Suppressor macrophage treated with lipopolysaccharide for 4 hours (primary cell): ENCODE data around the gene TAGLN2.
"Not testable (repeated sequence)": the region's sequence is repeated elsewhere in the genome, so short reads cannot be mapped to it uniquely, and the experiment has no call there.

Source experiments
- DNase-seq: peaks from one replicate; pipeline ENCODE4 v3.0.0-alpha.2; 2020

TAGLN2 gene

GRCh38 chr1:159920202-159920601, 5.1 kb downstream of the TAGLN2 start:
- DNase-seq: no peak

GRCh38 chr1:159919236-159919865, 6.0 kb downstream of the TAGLN2 start:
- no peak for DNase-seq

GRCh38 chr1:159918352-159919200, 6.7 kb downstream of the TAGLN2 start:
- DNase-seq: no peak

DNA sequence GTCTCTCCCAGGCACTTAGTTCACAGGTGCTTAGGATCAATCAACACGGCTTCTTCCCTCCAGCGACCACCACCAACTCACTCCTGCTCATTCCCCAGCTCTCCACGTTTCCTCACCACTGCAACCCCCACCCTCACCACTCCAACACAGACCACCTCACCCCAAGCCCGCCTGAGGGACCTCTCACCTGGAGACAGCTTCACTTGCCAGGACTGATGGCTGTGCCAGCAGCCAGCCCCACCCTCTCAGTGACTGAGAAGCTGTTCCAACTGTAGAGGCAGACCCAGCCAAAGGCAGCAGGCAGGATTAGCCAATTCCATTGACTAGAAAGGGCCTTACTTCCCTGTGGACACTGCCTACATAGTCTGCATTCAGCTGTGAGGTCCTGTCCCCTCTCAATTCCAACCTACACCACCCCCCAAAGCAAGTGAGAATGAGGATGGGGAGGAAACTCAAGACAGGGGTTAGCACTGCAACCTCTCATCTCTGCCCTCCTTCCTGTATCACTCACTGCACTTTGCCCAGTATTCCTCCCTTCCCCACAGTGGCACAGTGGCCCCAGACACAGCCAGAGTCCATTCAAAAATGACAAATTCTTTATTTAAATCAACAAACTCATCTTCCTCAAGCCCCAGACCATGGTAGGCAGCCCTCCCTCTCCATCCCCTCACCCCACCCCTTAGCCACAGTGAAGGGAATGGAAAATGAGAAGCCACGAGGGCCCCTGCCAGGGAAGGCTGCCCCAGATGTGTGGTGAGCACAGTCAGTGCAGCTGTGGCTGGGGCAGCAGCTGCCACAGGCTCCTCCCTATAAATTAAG, 7.6 kb downstream of the TAGLN2 start:
- no peak for DNase-seq

DNA sequence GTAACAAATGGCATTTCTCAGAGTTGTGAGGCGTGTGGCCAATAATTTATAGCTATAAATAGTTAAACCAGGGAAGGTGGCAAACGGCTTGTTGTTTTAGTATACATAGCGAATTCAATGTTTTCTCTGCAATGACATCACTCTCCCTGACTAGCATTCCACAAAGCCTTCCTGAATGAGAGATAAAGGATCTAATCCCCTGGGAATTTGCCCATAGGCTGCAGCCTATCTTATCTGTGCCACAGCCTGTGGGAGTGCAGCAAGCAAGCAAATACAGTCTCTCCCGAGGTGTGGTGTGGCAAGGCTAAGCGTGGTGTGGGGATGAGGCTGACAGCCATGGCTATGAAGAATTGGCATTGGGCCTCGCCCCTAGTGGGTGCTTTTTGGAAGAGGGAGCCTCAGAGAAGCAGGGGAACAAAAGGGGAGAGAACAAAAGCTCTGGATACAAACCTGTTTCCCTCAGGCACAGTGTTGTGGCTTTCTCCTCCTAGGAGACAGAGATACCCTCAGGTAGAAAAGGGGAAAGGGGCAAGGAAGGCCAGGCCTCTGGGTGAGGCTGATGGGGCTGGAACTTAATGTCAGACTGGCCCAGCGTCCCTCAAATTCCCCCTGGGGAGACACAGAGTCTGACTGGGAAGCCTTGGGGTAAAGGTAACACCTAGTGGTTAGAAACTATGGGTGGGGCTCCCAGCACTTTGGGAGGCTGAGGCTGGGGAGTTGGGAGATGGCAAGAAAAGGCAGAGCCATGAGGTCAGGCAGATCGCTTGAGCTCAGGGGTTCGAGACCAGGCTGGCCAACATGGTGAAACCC, 8.9 kb downstream of the TAGLN2 start:
- DNase-seq: no peak

GRCh38 chr1:159915571-159916241, 9.6 kb downstream of the TAGLN2 start:
- no peak for DNase-seq

DNA sequence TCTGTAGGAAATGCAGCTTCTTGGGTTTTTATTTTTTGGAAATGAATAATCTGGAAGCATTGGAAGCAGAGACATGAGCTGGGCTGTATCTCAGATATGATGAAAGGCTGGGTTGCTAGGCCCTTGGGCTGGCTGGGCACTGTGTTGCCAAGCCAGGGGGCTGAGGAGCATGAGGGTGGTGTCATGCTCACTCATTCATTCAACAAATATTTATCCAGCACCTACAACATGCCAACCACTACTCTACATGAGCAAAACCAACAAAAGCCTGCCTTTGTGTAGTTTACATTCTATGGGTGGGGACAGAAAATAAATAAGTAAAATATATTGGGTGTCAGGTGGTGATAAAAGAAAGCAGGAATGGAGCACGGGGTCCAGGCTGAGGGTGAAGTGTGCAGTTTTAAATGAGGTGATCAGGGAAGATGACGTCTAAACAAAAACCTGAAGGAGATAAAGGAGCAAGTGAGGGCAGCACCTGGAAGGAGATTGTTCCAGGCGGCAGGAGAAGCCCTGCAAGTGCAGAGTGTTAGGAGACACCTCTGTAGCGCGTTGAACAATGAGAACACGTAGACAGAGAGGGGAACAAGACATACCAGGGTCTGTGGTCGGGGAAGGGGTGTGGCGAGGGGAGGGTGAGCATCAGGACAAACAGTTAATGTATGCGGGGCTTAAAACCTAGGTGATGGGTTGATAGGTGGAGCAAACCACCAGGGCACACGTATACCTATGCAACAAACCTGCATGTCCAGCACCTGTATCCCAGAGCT, 10.9 kb downstream of the TAGLN2 start:
- DNase-seq: no peak

DNA sequence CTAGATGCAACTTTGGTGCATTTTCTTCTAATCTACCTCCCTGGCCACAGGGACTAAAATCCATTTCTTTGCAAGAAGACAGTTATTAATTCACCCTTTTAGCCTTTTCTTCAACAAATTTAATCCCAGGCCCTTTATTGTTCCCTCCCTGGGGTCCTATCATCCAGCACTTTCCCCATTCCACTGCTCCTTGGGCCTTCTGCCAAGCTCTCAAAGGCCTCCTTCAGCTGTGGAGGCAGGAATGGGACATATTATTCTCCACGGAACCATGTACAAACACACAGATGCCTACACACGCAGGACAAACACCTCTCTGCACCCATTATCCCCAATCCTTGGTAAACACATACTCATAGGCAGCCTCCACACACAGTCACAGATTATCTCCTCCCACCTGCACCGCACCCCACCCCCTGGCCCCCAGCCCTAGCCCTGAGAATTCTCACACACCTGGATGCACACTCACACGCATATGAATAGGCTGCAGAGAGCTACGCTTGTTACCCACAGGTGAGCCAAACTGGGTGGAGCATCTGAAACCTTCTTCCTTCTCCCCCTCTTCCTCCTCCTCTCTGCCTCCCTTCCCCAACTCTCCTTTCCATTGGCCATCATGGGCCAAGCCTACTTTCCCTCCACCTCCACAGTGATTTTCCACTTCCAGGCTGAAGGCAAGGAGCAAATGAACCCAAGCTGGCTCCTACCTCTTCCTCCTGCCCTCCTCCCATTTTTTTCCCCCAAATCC, 11.7 kb downstream of the TAGLN2 start:
- no peak for DNase-seq

GRCh38 chr1:159911326-159912070, 13.8 kb downstream of the TAGLN2 start:
- no peak for DNase-seq

GRCh38 chr1:159908031-159908940, 17.0 kb downstream of the TAGLN2 start:
- no peak for DNase-seq

DNA sequence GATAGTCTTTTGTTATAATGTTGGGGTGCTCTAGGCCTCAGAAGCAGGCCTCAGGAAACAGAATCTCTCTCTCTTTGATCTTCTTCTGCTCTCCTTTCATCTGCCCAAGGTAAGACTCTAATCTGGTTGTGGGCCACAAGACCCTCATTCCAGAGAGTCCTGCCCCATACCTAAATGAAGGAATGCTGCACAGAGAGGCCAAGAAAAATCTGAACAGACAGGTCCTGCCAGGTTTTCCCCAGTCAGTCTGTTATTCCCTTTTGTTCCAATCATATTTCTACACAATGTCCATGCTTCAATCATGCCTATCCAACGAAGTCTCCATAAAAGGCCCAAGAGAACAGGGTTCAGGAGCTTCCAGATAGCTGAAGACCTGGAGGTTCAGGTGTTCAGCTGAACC, 18.3 kb downstream of the TAGLN2 start:
- no peak for DNase-seq

DNA sequence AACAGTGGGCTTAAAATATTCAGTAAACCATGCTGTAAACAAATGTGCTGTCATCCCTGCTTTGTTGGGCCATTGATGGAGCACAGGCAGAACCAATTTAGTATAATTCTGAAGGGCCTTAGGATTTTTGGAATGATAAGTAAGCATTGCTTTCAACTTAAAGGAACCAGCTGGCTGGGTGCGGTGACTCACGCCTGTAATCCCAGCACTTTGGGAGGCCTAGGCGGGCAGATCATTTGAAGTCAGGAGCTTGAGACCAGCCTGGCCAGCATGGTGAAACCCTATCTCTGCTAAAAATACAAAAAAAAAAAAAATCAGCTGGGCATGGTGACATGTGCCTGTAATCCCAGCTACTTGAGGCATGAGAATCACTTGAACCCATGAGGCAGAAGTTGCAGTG, 21.3 kb downstream of the TAGLN2 start:
- DNase-seq: not testable (repeated sequence)

- DNase-seq: peak; percentile 54
These were observed 22.8 kb downstream of the TAGLN2 start for GRCh38 chr1:159902541-159902940.

DNA sequence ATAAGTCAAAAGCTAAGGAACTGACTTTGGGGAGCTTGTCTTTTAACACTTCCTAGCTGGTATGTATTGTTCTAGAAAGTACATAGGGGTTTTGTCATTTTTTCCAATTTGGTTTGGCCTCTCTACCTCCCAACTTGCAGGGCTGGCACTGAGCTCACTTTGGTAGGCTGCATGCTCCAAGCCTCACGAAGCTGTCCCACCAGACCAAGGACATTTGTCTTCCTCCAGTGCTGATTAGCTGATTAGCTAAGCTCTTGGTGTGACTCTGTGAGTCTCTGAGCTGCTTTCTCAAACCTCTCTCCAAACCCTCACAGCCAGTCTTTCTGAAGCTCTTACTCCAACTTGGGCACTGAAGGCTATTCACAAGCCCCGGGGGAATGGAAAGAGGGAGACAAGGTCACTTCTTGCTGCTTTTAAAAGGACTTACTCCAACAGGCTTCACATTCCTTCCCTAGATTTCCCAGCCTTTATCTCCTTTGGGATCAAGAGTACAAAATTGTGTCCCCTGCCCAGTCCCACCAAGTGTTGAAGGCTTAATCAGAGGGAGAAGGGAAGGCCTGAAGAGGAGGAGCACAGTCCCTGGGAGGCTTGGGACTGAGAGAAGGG, 24.4 kb downstream of the TAGLN2 start:
- DNase-seq: no peak

DNA sequence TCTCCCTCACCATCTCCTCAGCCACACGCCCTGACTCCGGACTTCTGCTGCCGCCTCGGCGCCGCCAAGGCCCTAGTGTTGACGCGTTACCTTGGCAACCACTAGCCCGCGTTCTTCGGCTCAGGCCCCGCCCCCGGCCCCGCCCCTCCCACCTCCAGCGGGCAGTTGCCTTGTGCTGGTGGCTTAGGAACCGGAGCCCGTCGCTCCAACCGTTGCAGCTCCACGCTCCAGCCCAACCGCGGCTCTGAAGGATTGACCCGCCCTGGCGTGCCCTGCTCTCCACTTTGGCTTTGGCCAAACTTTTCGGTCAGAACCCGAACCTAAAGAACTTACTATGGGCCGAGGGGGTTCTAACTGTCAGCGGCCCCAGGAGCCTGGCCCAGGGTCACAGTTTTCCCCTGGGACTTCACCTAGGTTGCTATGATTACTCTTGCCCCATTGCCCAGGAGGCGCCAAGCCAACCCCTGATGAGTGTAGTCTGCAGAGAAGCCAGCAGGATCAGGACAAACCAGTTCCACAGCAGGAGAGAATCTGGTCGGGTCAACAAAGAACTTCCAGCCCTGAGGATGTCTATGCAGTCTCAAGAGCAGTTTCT, 25.1 kb downstream of the TAGLN2 start, which contains the start of gene CFAP45:
Gene CFAP45, minus strand, starts transcription at position 80 of the 595 bp plus-strand sequence. Its CDS starts 67 bp downstream, at position 13.
- peak; percentile 55 for DNase-seq

DNA sequence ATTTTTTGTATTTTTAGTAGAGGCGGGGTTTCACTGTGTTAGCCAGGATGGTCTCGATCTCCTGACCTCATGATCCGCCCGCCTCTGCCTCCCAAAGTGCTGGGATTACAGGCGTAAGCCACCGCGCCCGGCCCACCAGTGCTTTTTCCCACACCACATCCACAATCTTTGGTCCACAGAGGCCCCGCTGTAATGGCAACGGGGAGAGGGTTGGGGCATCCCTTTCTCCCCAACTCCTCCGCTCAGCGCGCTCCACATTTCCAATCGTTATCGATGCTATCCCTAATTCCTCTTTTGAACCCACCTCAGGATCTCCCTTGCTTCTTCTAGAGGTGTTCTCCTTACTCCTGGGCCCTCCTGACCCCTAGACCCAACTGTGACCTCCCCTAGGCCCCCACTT, 25.7 kb downstream of the TAGLN2 start:
- not testable (repeated sequence) for DNase-seq

DNA sequence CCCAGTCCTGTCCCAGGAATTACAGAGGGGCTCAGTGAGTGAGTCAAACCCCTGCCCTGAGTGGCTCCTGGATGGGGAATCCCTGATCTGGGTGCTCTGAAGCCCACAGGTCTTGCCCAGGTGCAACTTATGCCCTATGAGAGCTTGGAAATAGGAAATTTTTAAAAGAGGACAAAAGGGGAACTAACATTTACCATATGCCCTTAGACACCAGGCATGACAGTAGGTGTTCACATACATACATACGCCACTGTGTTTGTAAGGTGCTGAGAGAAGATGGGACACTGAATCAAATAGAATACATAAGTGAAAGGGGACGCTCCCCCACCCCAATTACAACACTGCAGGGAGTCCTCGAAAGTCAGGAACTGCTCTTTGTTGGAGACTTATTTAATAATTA, 26.8 kb downstream of the TAGLN2 start:
- DNase-seq: no peak

GRCh38 chr1:159897962-159898361, 27.3 kb downstream of the TAGLN2 start:
- peak; percentile 77 for DNase-seq
